GM12878 (cell line): ENCODE results near the gene PEX11B. TPM values are rescaled to one million over a fixed set of nuclear protein-coding genes. Genes with fewer than 3 reads are reported as not detected.

Experiments used
- CHD4 ChIP-seq: fragments of 200-600 bp; sonication (generic); IDR thresholded peaks from 2 replicates; pipeline ENCODE4 v1.6.1; 2016; ENCODE audit warnings: mild to moderate bottlenecking
- CREB1 ChIP-seq: IDR thresholded peaks from 2 replicates; pipeline ENCODE4 v1.6.1; 2012; ENCODE audit warnings: low read depth, mild to moderate bottlenecking, inconsistent platforms
- CREM ChIP-seq: IDR thresholded peaks from 2 replicates; pipeline ENCODE4 v1.6.1; 2014; ENCODE audit warnings: antibody characterized with exemption, low read depth
- EP300 ChIP-seq, 2 experiments: fragments of 150-350 bp in 1 of 2; IDR thresholded peaks; 2 replicates each; pipeline ENCODE4 v1.6.1; 2011 to 2012; ENCODE audit warnings: low read depth in 2 of 2, low read length in 2 of 2, borderline replicate concordance in 1 of 2, improper control_type of control experiment in 1 of 2, inconsistent platforms in 1 of 2; ENCODE audit not compliant: control insufficient read depth in 1 of 2
- ESRRA ChIP-seq: IDR thresholded peaks from 2 replicates; pipeline ENCODE4 v1.6.1; 2012; ENCODE audit warnings: mild to moderate bottlenecking, low read length, improper control_type of control experiment
- HDAC6 ChIP-seq: fragments of 200-600 bp; sonication (generic); IDR thresholded peaks from one replicate; pipeline ENCODE4 v1.8.0; 2017; ENCODE audit warnings: antibody characterized with exemption; ENCODE audit not compliant: unreplicated experiment
- IKZF1 ChIP-seq: fragments of 450-650 bp; conservative IDR thresholded peaks from 2 replicates; pipeline ENCODE4 v1.6.1; 2017; ENCODE audit warnings: antibody characterized with exemption, mild to moderate bottlenecking
- MLLT1 ChIP-seq: fragments of 450-650 bp; IDR thresholded peaks from 2 replicates; pipeline ENCODE4 v1.6.1; 2016; ENCODE audit warnings: mild to moderate bottlenecking
- MTA3 ChIP-seq: IDR thresholded peaks from 2 replicates; pipeline ENCODE4 v1.6.1; 2012; ENCODE audit warnings: low read length, inconsistent platforms, borderline replicate concordance
- MXI1 ChIP-seq: fragments of 150-350 bp; IDR thresholded peaks from 2 replicates; pipeline ENCODE4 v1.6.1; 2011; ENCODE audit warnings: low read depth, mild to moderate bottlenecking, inconsistent platforms, low read length, improper control_type of control experiment
- MYC ChIP-seq: IDR thresholded peaks from 2 replicates; pipeline ENCODE4 v1.6.1; 2011; ENCODE audit warnings: mild to moderate bottlenecking, low read length, moderate library complexity, inconsistent platforms; ENCODE audit not compliant: insufficient read depth, insufficient replicate concordance, insufficient read length, severe bottlenecking
- NR2F1 ChIP-seq: fragments of 450-650 bp; conservative IDR thresholded peaks from 2 replicates; pipeline ENCODE4 v1.6.1; 2017; ENCODE audit warnings: mild to moderate bottlenecking
- PAX8 ChIP-seq: fragments of 450-650 bp; IDR thresholded peaks from 2 replicates; pipeline ENCODE4 v1.6.1; 2017; ENCODE audit warnings: mild to moderate bottlenecking, moderate library complexity
- POLR2AphosphoS5 ChIP-seq: IDR thresholded peaks from 2 replicates; pipeline ENCODE4 v1.6.1; 2011; ENCODE audit warnings: mild to moderate bottlenecking, low read length, inconsistent platforms
- PRDM15 ChIP-seq: fragments of 450-650 bp; formaldehyde crosslinking; IDR thresholded peaks from 2 replicates; pipeline ENCODE4 v1.4.0; 2020; ENCODE audit warnings: mild to moderate bottlenecking, moderate library complexity
- RB1 ChIP-seq: fragments of 450-650 bp; formaldehyde crosslinking; IDR thresholded peaks from 2 replicates; pipeline ENCODE4 v1.6.1; 2017; ENCODE audit warnings: mild to moderate bottlenecking, borderline replicate concordance
- RBBP5 ChIP-seq: fragments of 200-600 bp; sonication (generic); conservative IDR thresholded peaks from 2 replicates; pipeline ENCODE4 v1.6.1; 2016
- SREBF1 ChIP-seq: IDR thresholded peaks from 2 replicates; pipeline ENCODE4 v1.6.1; 2012; ENCODE audit warnings: mild to moderate bottlenecking, low read length
- TAF1 ChIP-seq: IDR thresholded peaks from 2 replicates; pipeline ENCODE4 v1.6.1; 2011; ENCODE audit warnings: mild to moderate bottlenecking, low read depth, low read length, borderline replicate concordance
- TBL1XR1 ChIP-seq: IDR thresholded peaks from 2 replicates; pipeline ENCODE4 v1.6.1; 2012; ENCODE audit warnings: low read depth, low read length, improper control_type of control experiment
- TCF12 ChIP-seq: IDR thresholded peaks from 2 replicates; pipeline ENCODE4 v1.6.1; 2011; ENCODE audit warnings: low read depth, mild to moderate bottlenecking, low read length
- ZNF217 ChIP-seq: fragments of 450-650 bp; IDR thresholded peaks from 2 replicates; pipeline ENCODE4 v1.6.1; 2017; ENCODE audit warnings: antibody characterized with exemption, mild to moderate bottlenecking
- ZNF274 ChIP-seq: IDR thresholded peaks from one replicate; pipeline ENCODE4 v1.8.0; 2011; ENCODE audit not compliant: insufficient read length, insufficient read depth
- ZNF622 ChIP-seq: fragments of 450-650 bp; IDR thresholded peaks from 2 replicates; pipeline ENCODE4 v1.6.1; 2017; ENCODE audit warnings: mild to moderate bottlenecking, inconsistent platforms
- polyA plus RNA-seq, 11 experiments: library from polyadenylated mRNA; depleted of rRNA in 4 of 11; unstranded in 6 of 11; stranded (reverse) in 5 of 11; fragments of >200 nt; fragmentation: Nextera tagmentation in 4 of 11; fragmentation: Illumina TruSeq in 1 of 11; extraction: Ambion mirVana in 4 of 11; extraction: Trizol in 1 of 11; gene quantifications; 1 replicate in 1 of 11; 2 replicates in 10 of 11; pipeline versions ENCODE4 v1.2.1 to v1.2.3, GENCODE V29; 2011 to 2016; ENCODE audit warnings: inconsistent platforms in 2 of 11, missing spikeins in 2 of 11, low read depth in 1 of 11
- total RNA-seq, 4 experiments: library from RNA; depleted of rRNA in 3 of 4; stranded (reverse); fragments of >200 nt in 3 of 4; fragmentation: Illumina TruSeq in 1 of 4; extraction: Trizol in 1 of 4; gene quantifications; 2 replicates each; pipeline versions ENCODE4 v1.2.1 to v1.2.3, GENCODE V29; 2013 to 2021
- TF ChIP-seq, protein P1 (sequence below): fragments of 450-650 bp; IDR thresholded peaks from 2 replicates; pipeline ENCODE4 v1.6.1; 2017; ENCODE audit warnings: low read depth, mild to moderate bottlenecking, moderate library complexity

PEX11B gene
- total and polyA plus RNA-seq, 10 of the 15 experiments (the other 5 are each of a cell fraction or from before 2014, with no cell fraction given): 24.9 to 129 (median 40.7) TPM

DNA sequence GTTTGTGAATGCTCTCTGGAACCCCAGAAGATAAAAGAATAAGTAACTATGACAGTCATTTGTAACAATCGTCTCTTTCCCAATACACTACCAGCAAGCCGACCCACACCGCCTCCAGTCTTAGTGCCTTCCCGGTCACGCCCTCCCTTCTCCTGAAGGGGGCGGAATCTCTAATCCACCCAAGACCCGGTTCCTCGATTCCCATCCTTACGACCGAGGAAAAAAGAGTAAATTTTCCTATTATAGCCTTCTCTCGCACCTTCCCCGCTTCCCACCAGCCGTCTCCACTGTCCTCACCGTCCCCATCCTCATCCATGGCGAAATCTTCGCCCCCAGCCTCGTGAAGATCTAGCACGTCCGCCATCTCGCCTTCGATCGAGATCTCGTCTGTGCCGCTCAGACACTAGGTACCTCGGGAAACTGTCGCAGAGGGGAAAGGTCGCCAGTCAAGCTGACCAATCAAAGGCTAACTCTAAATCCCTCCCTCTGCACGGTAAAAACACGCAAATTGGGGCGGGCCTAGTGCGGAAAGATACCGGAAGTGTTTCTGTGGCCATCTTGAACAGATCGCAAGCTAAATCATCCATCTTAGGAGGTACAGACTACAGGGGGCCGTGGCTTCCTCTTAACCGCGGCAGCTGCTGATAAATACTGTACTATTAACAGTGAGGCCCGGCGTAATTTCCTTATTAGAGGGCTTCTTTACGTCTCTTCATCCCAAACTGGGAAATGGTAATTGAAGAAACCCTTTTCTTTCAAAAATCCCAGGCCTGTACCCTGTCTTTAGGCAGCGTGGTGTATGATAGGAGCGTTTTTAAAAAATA is 8.8 kb upstream of the PEX11B start, which contains the start of gene RBM8A (continued):
- no peak for TF ChIP-seq PRDM15 (CRISPR knock-in tag)
- peak; percentile 95 for TF ChIP-seq CREB1
- TF ChIP-seq TBL1XR1: peak; percentile 46; the same call in 1 of the 2 replicates
- peak; percentile 75; the same call in 1 of the 2 replicates for TF ChIP-seq NR2F1
- no peak for TF ChIP-seq HDAC6
- no peak for TF ChIP-seq MYC
- TF ChIP-seq CHD4: no peak
- no peak for TF ChIP-seq ZNF274
- 0 out of 2 replicates have a peak, but pooled peaks have one; percentile 48 for TF ChIP-seq TCF12
- TF ChIP-seq ZNF622: no peak
- TF ChIP-seq SREBF1: peak; percentile 51; the same call in 1 of the 2 replicates
- TF ChIP-seq RB1: 0 out of 2 replicates have a peak, but pooled peaks have one; percentile 11
- 0 out of 2 replicates have a peak, but pooled peaks have one; percentile 39 for TF ChIP-seq ESRRA
- TF ChIP-seq PAX8: peak; percentile 89; the same call in 1 of the 2 replicates
- 0 out of 4 replicates have a peak, but pooled peaks of 1 of the 2 experiments have one; percentile 11 for TF ChIP-seq EP300 (IDR thresholded peaks at IDR 0.05; ENCODE audit: borderline replicate concordance in 1 of 2, control insufficient read depth in 1 of 2, low read depth in 2 of 2, low read length in 2 of 2)
- TF ChIP-seq TAF1: peak; percentile 85; the same call in 1 of the 2 replicates
- peak; percentile 97 for TF ChIP-seq MLLT1
- TF ChIP-seq IKZF1: peak; percentile 88
- TF ChIP-seq RBBP5: no peak
- TF ChIP-seq MXI1: 0 out of 2 replicates have a peak, but pooled peaks have one; percentile 26
- TF ChIP-seq MTA3: 0 out of 2 replicates have a peak, but pooled peaks have one; percentile 30
- TF ChIP-seq ZNF217: no peak
- peak; percentile 96 for TF ChIP-seq POLR2AphosphoS5
- TF ChIP-seq, protein P1, sequence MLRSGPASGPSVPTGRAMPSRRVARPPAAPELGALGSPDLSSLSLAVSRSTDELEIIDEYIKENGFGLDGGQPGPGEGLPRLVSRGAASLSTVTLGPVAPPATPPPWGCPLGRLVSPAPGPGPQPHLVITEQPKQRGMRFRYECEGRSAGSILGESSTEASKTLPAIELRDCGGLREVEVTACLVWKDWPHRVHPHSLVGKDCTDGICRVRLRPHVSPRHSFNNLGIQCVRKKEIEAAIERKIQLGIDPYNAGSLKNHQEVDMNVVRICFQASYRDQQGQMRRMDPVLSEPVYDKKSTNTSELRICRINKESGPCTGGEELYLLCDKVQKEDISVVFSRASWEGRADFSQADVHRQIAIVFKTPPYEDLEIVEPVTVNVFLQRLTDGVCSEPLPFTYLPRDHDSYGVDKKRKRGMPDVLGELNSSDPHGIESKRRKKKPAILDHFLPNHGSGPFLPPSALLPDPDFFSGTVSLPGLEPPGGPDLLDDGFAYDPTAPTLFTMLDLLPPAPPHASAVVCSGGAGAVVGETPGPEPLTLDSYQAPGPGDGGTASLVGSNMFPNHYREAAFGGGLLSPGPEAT: peak; percentile 98
- peak; percentile 92 for TF ChIP-seq CREM
